ENCODE data around the gene MICAL3.
A peak's percentile ranks its signal among the peaks of the same experiment; 100 is the strongest.

MICAL3 gene

GRCh38 chr22:17860220-17860965 is 164.0 kb downstream of the MICAL3 start:
- no peak for DNase-seq

DNA sequence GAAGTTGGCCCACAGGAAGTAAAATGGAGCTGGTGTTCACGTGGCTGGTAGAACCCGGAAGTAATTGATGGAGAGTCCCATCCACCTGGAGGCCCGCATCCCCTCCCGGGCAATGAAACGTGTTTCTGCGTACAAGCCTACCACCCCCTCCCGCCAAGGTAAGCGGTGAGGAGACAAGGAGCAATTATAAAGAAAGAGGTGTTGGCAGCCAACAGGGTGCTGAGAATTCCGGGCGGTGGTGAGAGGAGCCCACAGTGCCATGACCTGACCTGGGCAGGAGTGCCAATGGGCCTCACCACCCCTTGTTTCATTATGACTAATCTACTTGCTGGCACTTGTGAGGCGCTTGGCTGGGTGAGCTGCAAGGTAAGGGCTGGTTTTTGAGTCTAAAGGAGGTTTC is 166.3 kb downstream of the MICAL3 start:
- no peak for DNase-seq

- DNase-seq, result no peak
Measured at GRCh38 chr22:17855572-17856290, 168.6 kb downstream of the MICAL3 start.

- DNase-seq, result no peak
Measured at GRCh38 chr22:17853073-17853472, 171.3 kb downstream of the MICAL3 start.

DNA sequence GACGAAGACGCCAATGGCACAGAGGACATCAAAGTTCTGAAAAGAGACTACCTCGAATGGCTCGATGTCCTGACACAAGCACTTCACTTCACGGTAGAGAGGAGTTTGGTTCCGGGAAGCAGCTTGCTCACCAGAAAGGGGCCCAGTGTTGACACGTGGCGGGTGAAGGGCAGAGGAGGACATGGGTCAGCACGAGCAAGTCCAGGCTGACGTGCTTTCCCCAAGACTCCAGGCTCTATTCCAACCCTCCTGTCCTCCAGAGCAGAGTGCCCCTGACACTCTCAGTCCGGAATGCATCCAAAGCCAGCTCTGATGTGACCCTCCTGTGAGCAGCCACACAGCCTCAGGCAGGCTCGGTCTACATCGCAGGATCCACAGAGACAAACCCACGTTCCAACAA is 172.6 kb downstream of the MICAL3 start:
- DNase-seq, result no peak

DNA sequence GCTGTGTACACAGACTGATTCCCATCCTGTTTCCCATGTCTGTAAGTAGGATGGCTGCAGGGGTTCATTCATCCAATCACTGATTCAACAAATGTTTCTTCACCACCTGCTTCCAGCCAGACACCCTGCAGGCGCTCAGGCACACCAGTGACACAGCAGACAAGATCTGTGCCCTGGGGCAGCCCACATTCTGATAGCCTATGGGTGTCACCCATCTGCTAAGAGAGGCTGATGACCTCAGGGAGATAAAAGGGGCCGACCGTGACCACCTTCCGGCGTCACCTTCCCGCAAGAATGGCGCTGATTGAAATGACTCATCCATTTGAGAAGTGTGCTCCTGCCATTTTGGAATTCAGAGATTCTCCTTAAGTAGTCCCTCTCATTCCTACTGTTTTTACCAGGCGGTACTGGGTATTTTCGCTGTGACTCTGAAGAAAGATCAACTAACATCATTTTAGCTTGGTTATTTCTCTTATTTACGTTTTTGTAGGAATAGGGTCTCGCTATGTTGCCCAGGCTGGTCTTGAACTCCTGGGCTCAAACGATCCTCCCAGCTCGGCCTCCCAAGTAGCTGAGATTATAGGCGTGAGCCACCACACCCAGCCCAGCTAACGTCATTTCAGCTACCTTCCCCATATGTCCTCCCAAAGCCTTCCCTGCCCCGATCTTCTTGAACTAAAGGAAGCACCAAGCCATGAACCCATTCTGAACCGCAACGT is 176.8 kb downstream of the MICAL3 start:
- no peak for DNase-seq

DNA sequence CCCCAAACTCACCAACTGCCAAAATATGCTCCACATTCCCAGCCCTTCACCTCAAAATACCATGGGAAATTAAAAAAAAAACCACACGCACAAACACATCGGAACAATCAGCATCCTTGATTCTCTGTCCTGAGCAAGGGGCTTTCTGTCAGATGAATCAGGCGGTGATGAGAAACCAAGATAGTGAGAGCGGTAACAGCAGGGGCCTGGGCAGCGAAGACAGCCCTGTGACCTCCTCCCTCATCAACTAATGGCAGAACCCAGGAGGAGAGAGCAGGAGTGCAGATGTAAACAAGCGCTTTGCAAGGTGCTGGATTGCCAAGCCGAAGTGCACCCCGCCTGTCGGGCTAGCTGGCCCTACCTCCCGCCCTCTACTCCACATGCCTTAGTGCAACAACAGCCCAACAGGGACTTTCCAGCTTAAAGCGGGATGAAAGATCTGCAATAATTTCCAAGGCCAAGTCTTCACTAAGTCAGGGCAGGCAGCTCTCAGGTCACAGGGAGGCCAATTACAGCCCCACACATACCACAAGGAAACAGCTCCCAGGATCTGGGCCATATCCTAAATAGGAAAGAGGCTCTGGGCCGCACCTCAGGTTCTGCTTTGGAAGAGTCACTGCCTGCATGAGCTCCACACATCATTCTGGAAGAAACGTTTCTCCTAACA is 177.9 kb downstream of the MICAL3 start:
- no peak for DNase-seq

DNA sequence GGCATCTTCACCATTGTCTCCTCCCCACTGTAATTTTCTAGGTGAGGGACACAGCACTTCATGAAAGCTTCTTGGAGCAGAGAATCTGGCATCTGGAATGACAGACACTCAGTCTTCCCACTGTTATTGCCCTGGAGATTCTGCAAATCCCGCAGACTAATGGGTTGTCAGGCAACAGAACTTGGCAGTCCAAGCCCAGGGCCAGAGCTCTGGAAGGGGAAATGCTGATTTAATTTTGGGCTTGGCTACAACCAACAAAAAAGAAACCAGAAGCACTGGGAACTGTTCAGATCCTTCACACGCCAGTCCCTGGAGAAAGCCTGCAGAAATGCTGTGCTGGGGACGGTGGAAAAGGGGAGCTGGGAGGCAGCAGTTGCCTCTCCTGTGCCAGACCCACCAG is 178.6 kb downstream of the MICAL3 start:
- DNase-seq, result no peak

DNA sequence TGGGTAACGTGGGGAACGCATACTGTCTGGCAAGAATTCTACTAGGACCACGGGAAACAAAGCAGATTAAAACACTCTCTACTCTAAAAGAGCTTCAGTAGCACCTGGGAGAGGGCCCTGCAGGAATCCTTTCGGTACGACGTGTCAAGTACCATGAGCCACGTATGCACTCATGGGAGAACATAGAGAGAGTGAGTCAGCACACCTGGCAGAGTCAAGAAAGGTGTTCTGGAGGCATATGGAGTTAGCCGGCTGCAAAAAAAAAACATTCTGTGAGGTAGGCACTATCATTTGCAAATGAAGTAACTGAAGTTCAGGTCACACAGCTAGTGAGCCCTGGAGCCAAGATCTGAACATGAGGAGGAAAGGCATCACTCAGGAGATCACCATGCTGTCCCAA is 179.0 kb downstream of the MICAL3 start:
- no peak for DNase-seq

- DNase-seq, result no peak
Measured at GRCh38 chr22:17844150-17844549, 180.2 kb downstream of the MICAL3 start.

GRCh38 chr22:17842386-17842785 is 182.0 kb downstream of the MICAL3 start:
- peak; percentile 42 for DNase-seq

DNA sequence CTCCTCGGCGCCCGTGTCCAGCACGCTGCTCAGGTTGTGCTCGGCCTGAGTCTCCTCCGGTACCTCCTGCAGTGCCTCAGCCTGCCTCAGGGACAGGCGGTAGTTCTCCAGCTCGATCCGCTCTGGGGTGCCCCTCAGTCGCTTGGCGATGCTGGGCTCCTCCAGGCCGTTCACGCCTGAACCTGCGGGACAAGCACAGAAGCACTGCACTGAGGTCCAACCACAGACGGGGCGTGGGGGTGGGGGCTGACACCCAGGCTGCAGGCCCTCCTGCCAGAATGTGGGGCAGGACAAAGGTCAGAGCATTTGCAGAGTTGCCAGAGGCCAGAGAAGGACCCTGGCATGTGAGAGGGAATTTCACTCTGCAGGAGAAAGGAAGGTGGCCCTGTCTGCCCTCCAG is 182.5 kb downstream of the MICAL3 start:
- no peak for DNase-seq

GRCh38 chr22:17838180-17838865 is 186.0 kb downstream of the MICAL3 start:
- no peak for DNase-seq

- DNase-seq, result no peak
Measured at GRCh38 chr22:17836992-17837742, 187.2 kb downstream of the MICAL3 start.

DNA sequence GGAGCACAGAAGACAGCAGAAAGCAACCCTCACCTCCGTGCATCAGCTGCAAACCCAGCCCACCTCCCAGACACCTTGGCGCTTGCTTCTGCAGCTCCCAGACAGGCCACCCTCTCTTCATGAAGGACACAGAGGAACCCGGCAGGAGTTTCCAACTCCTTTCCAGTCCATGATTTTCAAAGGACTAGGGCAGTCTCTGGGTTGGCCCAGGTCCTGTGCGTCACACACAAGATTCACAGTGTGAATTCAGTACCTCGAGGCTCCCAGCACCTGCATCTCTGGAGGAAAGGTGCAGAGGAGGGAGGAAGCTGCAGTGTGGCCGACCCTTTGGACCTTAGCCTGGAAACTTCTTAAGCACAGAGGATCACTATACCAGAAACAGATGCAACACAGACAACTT is 189.1 kb downstream of the MICAL3 start:
- no peak for DNase-seq

DNA sequence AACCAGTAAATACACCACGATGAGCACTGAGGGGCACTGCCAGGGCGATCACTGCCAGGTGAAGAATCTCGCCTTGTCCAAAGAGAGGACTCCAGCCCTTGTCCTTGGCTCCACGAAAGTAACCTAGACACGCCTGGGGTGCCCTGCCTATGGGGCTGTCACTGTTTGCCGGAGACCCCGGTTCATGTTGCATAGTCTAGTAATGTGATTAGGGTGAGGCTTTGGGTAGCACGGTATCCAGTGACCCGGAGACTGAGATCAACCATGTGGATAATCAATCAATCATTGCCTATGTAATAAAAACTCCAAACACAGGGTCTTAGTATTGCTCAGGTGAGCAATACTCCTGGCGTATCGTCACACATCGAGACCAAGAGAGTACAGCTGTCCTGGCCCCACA is 190.9 kb downstream of the MICAL3 start:
- DNase-seq, result no peak

- no peak for DNase-seq
Measured at GRCh38 chr22:17832665-17833064, 191.7 kb downstream of the MICAL3 start.

- DNase-seq, result no peak
Measured at GRCh38 chr22:17831501-17832251, 192.7 kb downstream of the MICAL3 start.

GRCh38 chr22:17830043-17830961 is 194.1 kb downstream of the MICAL3 start:
- DNase-seq, result peak; percentile 80

- no peak for DNase-seq
Measured at GRCh38 chr22:17829695-17830042, 194.7 kb downstream of the MICAL3 start.
